Activated naive CD4-positive, alpha-beta T cell (primary cell): ENCODE data around the gene LMF1.
"Not testable (repeated sequence)": the region's sequence is repeated elsewhere in the genome, so short reads cannot be mapped to it uniquely, and the experiment has no call there.

Experiments used
- DNase-seq, 4 experiments: peaks; one replicate each; lab custom pipeline; 2025; lab: John Stamatoyannopoulos, UW

LMF1 gene

GRCh38 chr16:831571-832413 is 139.0 kb downstream of the LMF1 start:
- DNase-seq: no peak

DNA sequence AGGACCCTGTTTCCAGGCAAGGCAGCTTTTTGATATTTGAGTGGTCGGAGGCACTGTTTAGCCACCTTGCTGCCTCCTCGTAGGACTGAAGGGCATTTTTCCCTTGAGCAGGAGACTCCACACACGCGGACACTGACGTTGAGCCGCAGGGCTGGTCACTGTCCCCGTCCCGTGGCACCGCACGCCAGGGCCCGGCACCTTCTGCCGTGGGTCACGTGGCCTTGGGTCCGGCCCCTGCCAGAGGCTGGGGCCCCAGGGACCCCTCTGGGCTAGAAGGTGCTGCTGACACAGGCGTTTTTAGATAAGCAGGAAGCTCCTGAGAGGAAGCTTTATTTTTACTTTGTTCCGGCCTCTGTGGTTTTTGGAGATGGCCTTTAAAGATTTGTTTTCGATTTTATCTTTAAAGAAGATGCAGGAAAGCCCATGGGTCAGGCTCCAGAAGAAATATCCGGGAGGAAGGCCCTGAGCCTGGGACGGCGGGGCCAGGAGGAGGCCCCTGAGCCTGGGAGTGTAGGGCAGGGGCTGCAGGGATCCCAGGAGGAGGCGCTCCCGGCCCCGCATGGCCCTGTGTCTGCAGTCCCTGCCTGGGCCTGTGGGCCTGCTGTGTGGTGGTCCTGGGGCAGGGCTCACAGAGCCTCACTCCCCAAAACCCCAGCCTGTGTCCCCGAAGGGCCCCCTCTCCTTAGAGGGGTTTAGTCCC is 139.8 kb downstream of the LMF1 start:
- no peak for DNase-seq

DNA sequence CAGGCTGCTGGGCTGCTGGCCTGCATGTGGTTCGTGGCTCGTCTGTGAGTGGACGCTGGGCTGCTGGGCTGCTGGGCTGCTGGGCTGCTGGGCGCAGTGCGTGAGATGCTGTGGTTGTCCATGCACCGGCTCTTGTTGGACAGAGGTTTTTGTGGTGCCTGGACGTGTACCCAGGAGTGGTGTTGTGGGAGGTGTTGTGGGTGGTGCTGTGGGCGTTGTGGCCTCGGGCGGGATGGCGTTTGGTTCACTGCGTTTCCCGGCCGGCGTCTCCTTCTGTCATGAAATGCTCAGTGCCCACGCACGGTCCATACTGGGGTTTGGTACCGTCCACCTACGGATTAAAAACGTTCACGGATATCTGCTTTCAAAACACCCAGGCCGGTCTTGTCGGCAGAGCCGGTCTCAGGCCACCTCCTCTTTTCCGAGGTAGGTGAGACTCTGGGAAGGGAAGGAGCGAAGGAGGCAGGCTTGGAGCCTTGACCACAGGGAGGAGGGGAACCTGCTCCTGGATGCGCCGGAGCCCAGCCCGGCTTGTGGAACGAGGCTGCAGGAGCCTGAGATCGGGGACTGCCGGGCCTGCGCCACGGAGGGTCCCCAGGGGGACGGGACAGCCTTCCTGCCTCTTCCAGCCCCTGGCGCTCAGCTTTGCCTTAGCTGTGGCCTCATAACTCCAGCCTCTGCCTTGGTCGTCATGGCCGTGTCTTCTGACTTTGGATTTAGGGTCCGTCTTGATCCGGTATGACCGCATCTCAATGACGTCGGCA is 140.5 kb downstream of the LMF1 start:
- DNase-seq: no peak

GRCh38 chr16:828891-829290 is 141.9 kb downstream of the LMF1 start:
- DNase-seq: no peak

DNA sequence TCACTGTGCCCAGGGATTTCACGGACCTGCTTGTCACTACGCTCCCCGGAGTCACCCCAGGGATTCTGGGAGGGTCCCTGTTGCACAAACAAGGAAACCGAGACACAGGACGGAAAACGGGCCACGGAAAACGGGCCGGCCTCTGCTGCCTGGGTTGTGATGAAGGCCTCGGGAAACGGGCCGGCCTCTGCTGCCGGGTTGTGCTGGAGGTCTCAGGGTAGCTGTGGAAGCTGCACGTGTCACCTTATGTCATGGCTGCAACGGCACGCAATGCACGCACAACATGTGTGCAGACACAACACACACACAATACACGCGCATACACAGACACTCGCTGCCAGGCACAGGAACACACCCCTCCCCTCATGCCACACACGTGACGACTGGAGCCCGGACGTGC is 143.3 kb downstream of the LMF1 start:
- DNase-seq: no peak

DNA sequence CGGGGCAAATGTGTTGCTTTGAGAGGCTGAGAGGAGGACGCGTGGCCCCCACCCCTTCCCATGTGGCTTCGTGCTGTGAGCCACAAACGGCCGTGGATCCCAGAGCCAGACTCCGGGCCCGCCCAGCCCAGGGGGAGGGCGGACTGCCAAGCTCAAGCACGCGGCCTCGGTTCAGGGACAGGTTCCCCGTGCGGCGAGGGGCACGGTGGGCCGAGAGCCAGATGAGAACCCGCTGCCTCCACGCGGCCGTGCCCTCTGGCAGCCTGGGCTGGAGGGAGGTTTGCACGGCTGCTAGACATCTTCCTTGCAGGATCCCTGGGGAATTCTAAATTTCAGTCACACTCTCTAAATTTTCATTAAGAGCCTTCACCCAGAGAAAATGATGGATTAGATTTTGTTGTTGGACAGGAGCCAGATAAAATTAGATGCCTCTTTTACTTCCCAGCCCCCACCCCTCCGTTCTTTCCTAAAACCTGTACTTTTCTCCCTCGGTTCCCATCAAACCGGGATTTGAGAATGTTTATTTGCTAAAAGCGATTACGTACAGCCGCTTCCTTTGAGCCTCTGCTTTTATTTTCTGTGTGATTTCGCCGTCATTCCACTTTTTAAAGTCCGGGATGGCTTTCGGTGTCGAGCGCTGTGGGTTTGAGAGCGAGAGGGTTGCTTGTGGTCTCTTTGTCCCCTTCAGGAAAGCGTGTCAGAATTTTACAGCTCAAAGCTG is 145.3 kb downstream of the LMF1 start:
- no peak for DNase-seq

GRCh38 chr16:824601-825000 is 146.2 kb downstream of the LMF1 start:
- DNase-seq: no peak

DNA sequence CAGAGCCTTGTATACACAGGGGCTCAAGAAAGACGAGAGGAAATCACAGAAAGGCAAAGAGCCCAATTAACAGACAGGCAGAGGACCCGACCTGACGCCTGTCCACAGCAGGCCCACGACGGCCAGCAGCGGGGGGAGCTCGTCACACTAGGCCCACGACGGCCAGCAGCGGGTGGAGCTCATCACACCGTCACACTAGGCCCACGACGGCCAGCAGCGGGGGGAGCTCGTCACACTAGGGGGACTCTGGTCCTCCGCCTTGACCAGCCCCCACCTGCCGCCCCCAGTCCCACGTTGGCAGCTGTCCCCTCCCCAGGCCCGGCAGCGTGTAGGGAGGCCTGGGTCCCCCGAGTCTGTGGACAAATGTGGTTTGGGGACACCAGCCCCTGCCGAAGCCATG is 146.6 kb downstream of the LMF1 start:
- DNase-seq: no peak

DNA sequence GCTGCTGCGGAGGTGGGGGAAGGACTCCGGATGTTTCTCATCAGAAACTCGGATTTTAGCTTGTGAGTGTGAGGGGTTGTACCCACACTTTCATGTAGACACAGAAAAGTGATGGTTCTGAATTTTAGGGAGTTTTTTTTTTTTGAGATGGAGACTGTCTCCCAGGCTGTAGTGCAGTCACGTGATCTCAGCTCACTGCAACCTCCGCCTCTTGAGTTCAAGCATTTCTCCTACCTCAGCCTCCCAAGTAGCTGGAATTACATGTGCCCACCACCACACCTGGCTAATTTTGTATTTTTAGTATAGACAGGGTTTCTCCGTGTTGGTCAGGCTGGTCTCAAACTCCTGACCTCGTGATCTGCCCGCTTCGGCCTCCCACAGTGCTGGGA is 147.9 kb downstream of the LMF1 start:
- no peak for DNase-seq

GRCh38 chr16:822174-822908 is 148.4 kb downstream of the LMF1 start:
- no peak for DNase-seq

GRCh38 chr16:821751-822150 is 149.0 kb downstream of the LMF1 start:
- no peak for DNase-seq

- DNase-seq: no peak
Observed at GRCh38 chr16:820748-821147, 150.0 kb downstream of the LMF1 start.

- not testable (repeated sequence) for DNase-seq
Observed at GRCh38 chr16:820044-820408, 150.8 kb downstream of the LMF1 start.

GRCh38 chr16:819336-820043 is 151.3 kb downstream of the LMF1 start:
- no peak for DNase-seq

- no peak for DNase-seq
Observed at GRCh38 chr16:818592-818991, 152.2 kb downstream of the LMF1 start.

DNA sequence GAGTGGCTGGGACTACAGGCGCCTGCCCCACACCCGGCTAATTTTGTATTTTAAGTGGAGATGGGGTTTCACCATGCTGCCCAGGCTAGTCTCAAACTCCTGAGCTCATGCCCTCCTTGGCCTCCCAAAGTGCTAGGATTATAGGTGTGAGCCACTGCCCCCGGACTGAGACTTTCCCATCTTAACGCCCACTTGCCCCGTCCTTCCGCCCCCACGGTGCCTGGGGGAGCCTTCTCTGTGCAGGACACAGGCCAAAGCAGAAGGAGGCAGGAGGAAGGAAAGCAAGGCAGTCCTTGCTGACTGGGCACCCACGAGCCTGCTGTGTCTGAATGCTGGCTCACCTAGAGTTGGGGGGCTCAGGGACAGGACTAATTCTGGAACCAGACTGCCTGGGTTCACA is 152.7 kb downstream of the LMF1 start:
- DNase-seq: no peak

GRCh38 chr16:817001-817906 is 153.5 kb downstream of the LMF1 start:
- no peak for DNase-seq

- no peak for DNase-seq
Observed at GRCh38 chr16:815861-816260, 154.9 kb downstream of the LMF1 start.

DNA sequence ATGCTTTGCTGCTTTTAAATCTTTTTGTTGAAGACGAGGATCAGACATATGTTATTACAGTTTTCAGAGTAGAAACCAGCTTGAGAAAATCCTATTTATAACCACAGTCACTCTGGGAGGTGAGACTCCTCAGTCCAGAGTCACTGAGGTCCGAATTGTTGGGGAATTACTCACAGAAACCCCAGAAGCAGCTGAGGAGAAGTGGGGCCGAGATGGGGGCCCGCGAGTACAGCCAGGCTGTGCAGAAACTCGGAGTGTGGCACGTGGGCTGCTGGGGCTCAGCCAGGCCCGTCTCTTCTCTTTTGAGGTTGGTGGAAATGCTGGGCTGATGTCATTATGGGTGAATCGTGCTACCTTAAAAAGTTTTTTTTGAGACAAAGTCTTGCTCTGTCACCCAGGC is 155.8 kb downstream of the LMF1 start:
- no peak for DNase-seq

- no peak for DNase-seq
Observed at GRCh38 chr16:813916-814412, 156.8 kb downstream of the LMF1 start.
